GM12878 (cell line): Measurements from ENCODE around the gene SMG6. TPM values are rescaled to one million over a fixed set of nuclear protein-coding genes. Genes with fewer than 3 reads are reported as not detected.
A peak's percentile ranks its signal among the peaks of the same experiment; 100 is the strongest.

Experiments used
- ATF2 ChIP-seq: IDR thresholded peaks from 2 replicates; pipeline ENCODE4 v1.6.1; 2012; ENCODE audit warnings: low read length, inconsistent platforms
- BCL11A ChIP-seq: IDR thresholded peaks from 2 replicates; pipeline ENCODE4 v1.6.1; 2011; ENCODE audit warnings: low read depth, low read length
- E4F1 ChIP-seq: fragments of 450-650 bp; IDR thresholded peaks from 2 replicates; pipeline ENCODE4 v1.6.1; 2018; ENCODE audit warnings: borderline replicate concordance, mild to moderate bottlenecking; ENCODE audit not compliant: partially characterized antibody
- EED ChIP-seq: sonication (generic); IDR thresholded peaks from 2 replicates; pipeline ENCODE4 v1.6.1; 2016; ENCODE audit warnings: antibody characterized with exemption, low read depth
- ETV6 ChIP-seq, 2 experiments: fragments of 450-650 bp in 1 of 2; IDR thresholded peaks in 1 of 2; conservative IDR thresholded peaks in 1 of 2; 2 replicates each; pipeline ENCODE4 v1.6.1; 2014; ENCODE audit warnings: antibody characterized with exemption in 1 of 2, borderline replicate concordance in 1 of 2, low read depth in 1 of 2, mild to moderate bottlenecking in 1 of 2, moderate library complexity in 1 of 2
- HDAC6 ChIP-seq: fragments of 200-600 bp; sonication (generic); IDR thresholded peaks from one replicate; pipeline ENCODE4 v1.8.0; 2017; ENCODE audit warnings: antibody characterized with exemption; ENCODE audit not compliant: unreplicated experiment
- NR2F1 ChIP-seq: fragments of 450-650 bp; conservative IDR thresholded peaks from 2 replicates; pipeline ENCODE4 v1.6.1; 2017; ENCODE audit warnings: mild to moderate bottlenecking
- PKNOX1 ChIP-seq: fragments of 450-650 bp; IDR thresholded peaks from 2 replicates; pipeline ENCODE4 v1.6.1; 2016; ENCODE audit warnings: mild to moderate bottlenecking
- PML ChIP-seq: IDR thresholded peaks from 2 replicates; pipeline ENCODE4 v1.6.1; 2012; ENCODE audit warnings: low read length, inconsistent platforms
- POLR2AphosphoS2 ChIP-seq: IDR thresholded peaks from 2 replicates; pipeline ENCODE4 v1.6.1; 2011; ENCODE audit warnings: low read depth, mild to moderate bottlenecking, low read length, improper control_type of control experiment, moderate library complexity
- SKIL ChIP-seq: fragments of 450-650 bp; IDR thresholded peaks from 2 replicates; pipeline ENCODE4 v1.6.1; 2017; ENCODE audit warnings: mild to moderate bottlenecking, low read depth, inconsistent platforms; ENCODE audit not compliant: poor library complexity, severe bottlenecking
- SMC3 ChIP-seq: IDR thresholded peaks from 2 replicates; pipeline ENCODE4 v1.6.1; 2011; ENCODE audit warnings: low read length, improper control_type of control experiment, borderline replicate concordance
- TBL1XR1 ChIP-seq: IDR thresholded peaks from 2 replicates; pipeline ENCODE4 v1.6.1; 2012; ENCODE audit warnings: low read depth, low read length, improper control_type of control experiment
- ZNF687 ChIP-seq: fragments of 450-650 bp; IDR thresholded peaks from 2 replicates; pipeline ENCODE4 v1.6.1; 2017; ENCODE audit warnings: mild to moderate bottlenecking, moderate library complexity
- polyA plus RNA-seq, 11 experiments: library from polyadenylated mRNA; depleted of rRNA in 4 of 11; unstranded in 6 of 11; stranded (reverse) in 5 of 11; fragments of >200 nt; fragmentation: Nextera tagmentation in 4 of 11; fragmentation: Illumina TruSeq in 1 of 11; extraction: Ambion mirVana in 4 of 11; extraction: Trizol in 1 of 11; gene quantifications; 1 replicate in 1 of 11; 2 replicates in 10 of 11; pipeline versions ENCODE4 v1.2.1 to v1.2.3, GENCODE V29; 2011 to 2016; ENCODE audit warnings: inconsistent platforms in 2 of 11, missing spikeins in 2 of 11, low read depth in 1 of 11
- total RNA-seq, 4 experiments: library from RNA; depleted of rRNA in 3 of 4; stranded (reverse); fragments of >200 nt in 3 of 4; fragmentation: Illumina TruSeq in 1 of 4; extraction: Trizol in 1 of 4; gene quantifications; 2 replicates each; pipeline versions ENCODE4 v1.2.1 to v1.2.3, GENCODE V29; 2013 to 2021
- TF ChIP-seq, protein P1 (sequence below): fragments of 450-650 bp; IDR thresholded peaks from 2 replicates; pipeline ENCODE4 v1.6.1; 2016; ENCODE audit warnings: mild to moderate bottlenecking

Gene SMG6
- total and polyA plus RNA-seq, 10 of the 15 experiments (the other 5 are each of a cell fraction or from before 2014, with no cell fraction given): 0.58 to 28.7 (median 15.7) TPM

DNA sequence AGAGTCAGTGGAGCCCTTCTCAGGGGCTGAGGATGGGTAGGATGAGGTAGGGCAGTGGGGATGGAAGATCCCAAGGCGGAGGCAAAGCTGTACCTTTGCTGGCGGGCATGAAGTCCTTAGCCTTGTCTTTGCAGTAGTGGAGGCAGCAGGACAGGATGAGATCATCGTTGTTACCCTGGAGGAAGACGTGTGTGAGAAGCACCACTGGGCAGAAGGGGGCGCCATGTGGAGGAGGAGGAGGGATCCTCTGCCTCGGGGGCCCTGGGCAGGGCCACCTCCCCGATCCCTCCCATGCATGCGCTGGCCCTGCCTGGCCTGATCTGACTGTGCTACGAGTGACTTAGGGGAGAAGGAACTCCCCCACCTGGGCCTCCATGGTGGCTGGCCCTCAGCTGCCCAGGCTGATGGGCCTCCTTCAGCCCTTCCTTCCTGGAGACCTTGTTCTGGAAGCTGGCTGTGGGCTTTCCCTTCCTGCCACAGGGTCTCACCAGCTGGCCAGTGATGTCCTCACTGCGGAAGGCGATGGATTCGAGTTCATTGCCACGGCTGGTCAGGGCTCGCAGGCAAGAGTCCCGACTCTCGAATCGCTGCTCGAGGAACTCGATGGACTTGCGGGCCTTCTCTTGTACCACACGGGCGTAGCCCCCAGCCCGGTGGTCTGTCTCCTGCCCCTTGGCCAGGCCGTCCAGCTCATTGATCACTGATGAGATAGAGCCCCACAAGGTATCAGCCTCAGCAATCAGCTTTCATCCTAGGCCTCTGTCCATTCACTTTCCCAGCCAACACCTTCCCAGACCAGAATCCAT, 238.4 kb downstream of the SMG6 start (continued):
- TF ChIP-seq POLR2AphosphoS2: 0 out of 2 replicates have a peak, but pooled peaks have one; percentile 12
- TF ChIP-seq SMC3: peak; percentile 51; the same call in 1 of the 2 replicates
- TF ChIP-seq NR2F1: no peak
- TF ChIP-seq HDAC6: no peak
- TF ChIP-seq ATF2: 0 out of 2 replicates have a peak, but pooled peaks have one; percentile 53
- TF ChIP-seq PML: 0 out of 2 replicates have a peak, but pooled peaks have one; percentile 14
- no peak for TF ChIP-seq E4F1
- no peak for TF ChIP-seq TBL1XR1
- TF ChIP-seq SKIL: no peak
- TF ChIP-seq PKNOX1: no peak
- TF ChIP-seq ETV6 (conservative IDR thresholded peaks at IDR 0.05 in 1 of 2, IDR thresholded peaks at IDR 0.05 in 1 of 2; ENCODE audit: borderline replicate concordance in 1 of 2, low read depth in 1 of 2): 0 out of 4 replicates have a peak, but pooled peaks of 1 of the 2 experiments have one; percentile 16
- TF ChIP-seq EED: no peak
- TF ChIP-seq, protein P1, sequence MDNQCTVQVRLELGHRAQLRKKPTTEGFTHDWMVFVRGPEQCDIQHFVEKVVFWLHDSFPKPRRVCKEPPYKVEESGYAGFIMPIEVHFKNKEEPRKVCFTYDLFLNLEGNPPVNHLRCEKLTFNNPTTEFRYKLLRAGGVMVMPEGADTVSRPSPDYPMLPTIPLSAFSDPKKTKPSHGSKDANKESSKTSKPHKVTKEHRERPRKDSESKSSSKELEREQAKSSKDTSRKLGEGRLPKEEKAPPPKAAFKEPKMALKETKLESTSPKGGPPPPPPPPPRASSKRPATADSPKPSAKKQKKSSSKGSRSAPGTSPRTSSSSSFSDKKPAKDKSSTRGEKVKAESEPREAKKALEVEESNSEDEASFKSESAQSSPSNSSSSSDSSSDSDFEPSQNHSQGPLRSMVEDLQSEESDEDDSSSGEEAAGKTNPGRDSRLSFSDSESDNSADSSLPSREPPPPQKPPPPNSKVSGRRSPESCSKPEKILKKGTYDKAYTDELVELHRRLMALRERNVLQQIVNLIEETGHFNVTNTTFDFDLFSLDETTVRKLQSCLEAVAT: no peak
- no peak for TF ChIP-seq ZNF687
- peak; percentile 9; the same call in 1 of the 2 replicates for TF ChIP-seq BCL11A
